Measurements from ENCODE around the gene SATB2. TPM values are rescaled to one million over a fixed set of nuclear protein-coding genes. Genes with fewer than 3 reads are reported as not detected.

The SATB2 gene
- total RNA-seq, 1 experiment from 2014 or later: 7.8 TPM

- H3K4me3 ChIP-seq: no peak overlapping the region
- 0 out of 2 replicates have a peak, but pooled peaks cover 3% of the 10 kb centered on the region for H3K27me3 ChIP-seq (ENCODE audit: insufficient read depth, low read depth)
- no peaks in the 10 kb centered on the region for H3K9me2 ChIP-seq (ENCODE audit: insufficient read depth)
- ChIA-PET CTCF (no interaction called here), POLR2A (ENCODE audit: unreplicated experiment) (no interaction called here)
- H4K20me1 ChIP-seq (ENCODE audit: insufficient read depth): no peaks in the 10 kb centered on the region
- no peak overlapping the region for H3K4me2 ChIP-seq
- H3K9me3 ChIP-seq (ENCODE audit: insufficient read depth, low read depth): no peaks in the 10 kb centered on the region
- H3K36me3 ChIP-seq (ENCODE audit: low read depth): no peaks in the 10 kb centered on the region
- H3K4me1 ChIP-seq (replicated peaks; ENCODE audit: insufficient read depth): no peaks in the 10 kb centered on the region
- H3K79me2 ChIP-seq (ENCODE audit: low read depth): no peaks in the 10 kb centered on the region
- no peak overlapping the region for H3K27ac ChIP-seq
- BruUV-seq (replicated peaks): no TSS peak
- H3F3A ChIP-seq (ENCODE audit: insufficient read depth, low read depth): no peaks in the 10 kb centered on the region
- intact Hi-C loops (cut with micrococcal nuclease; ENCODE audit: unreplicated experiment): no loop called here
- no peak overlapping the region for H2AFZ ChIP-seq
- no peak for DNase-seq
- no peak for TF ChIP-seq CTCF (conservative IDR thresholded peaks at IDR 0.05)
- no peak for TF ChIP-seq EZH2 (IDR thresholded peaks at IDR 0.05; ENCODE audit: low read depth)
These were observed 45.4 kb upstream of the SATB2 start for GRCh38 chr2:199503148-199503547.

GRCh38 chr2:199499005-199499404, 41.3 kb upstream of the SATB2 start:
- Histone ChIP-seq H2AFZ (no peak overlapping the region), H3F3A (ENCODE audit: insufficient read depth, low read depth) (no peaks in the 10 kb centered on the region), H3K79me2 (ENCODE audit: low read depth) (no peaks in the 10 kb centered on the region), H3K4me1 (replicated peaks; ENCODE audit: insufficient read depth) (no peaks in the 10 kb centered on the region), H4K20me1 (ENCODE audit: insufficient read depth) (no peaks in the 10 kb centered on the region), H3K9me3 (ENCODE audit: insufficient read depth, low read depth) (no peaks in the 10 kb centered on the region), H3K36me3 (ENCODE audit: low read depth) (no peaks in the 10 kb centered on the region), H3K4me3 (no peak overlapping the region), H3K27ac (no peak overlapping the region), H3K9me2 (ENCODE audit: insufficient read depth) (no peaks in the 10 kb centered on the region), H3K4me2 (no peak overlapping the region), H3K27me3 (ENCODE audit: insufficient read depth, low read depth) (0 out of 2 replicates have a peak, but pooled peaks cover 3% of the 10 kb centered on the region)
- no peak for DNase-seq
- ChIA-PET CTCF (no interaction called here), POLR2A (ENCODE audit: unreplicated experiment) (no interaction called here)
- BruUV-seq (replicated peaks): no TSS peak
- TF ChIP-seq EZH2 (IDR thresholded peaks at IDR 0.05; ENCODE audit: low read depth) (no peak), CTCF (conservative IDR thresholded peaks at IDR 0.05) (no peak)
- intact Hi-C loops (cut with micrococcal nuclease; ENCODE audit: unreplicated experiment): no loop called here

- no peaks in the 10 kb centered on the region for H3F3A ChIP-seq (ENCODE audit: insufficient read depth, low read depth)
- no peak overlapping the region for H3K4me3 ChIP-seq
- H3K36me3 ChIP-seq (ENCODE audit: low read depth): no peaks in the 10 kb centered on the region
- no peaks in the 10 kb centered on the region for H3K79me2 ChIP-seq (ENCODE audit: low read depth)
- CTCF ChIA-PET: no interaction called here
- H3K4me1 ChIP-seq (replicated peaks; ENCODE audit: insufficient read depth): no peaks in the 10 kb centered on the region
- no peaks in the 10 kb centered on the region for H3K27me3 ChIP-seq (ENCODE audit: insufficient read depth, low read depth)
- POLR2A ChIA-PET (ENCODE audit: unreplicated experiment): no interaction called here
- no peak for DNase-seq
- intact Hi-C loops (cut with micrococcal nuclease; ENCODE audit: unreplicated experiment): no loop called here
- H3K9me3 ChIP-seq (ENCODE audit: insufficient read depth, low read depth): no peaks in the 10 kb centered on the region
- no peaks in the 10 kb centered on the region for H3K9me2 ChIP-seq (ENCODE audit: insufficient read depth)
- H4K20me1 ChIP-seq (ENCODE audit: insufficient read depth): no peaks in the 10 kb centered on the region
- H3K4me2 ChIP-seq: no peak overlapping the region
- no peak overlapping the region for H3K27ac ChIP-seq
- BruUV-seq (replicated peaks): no TSS peak
- no peak for TF ChIP-seq EZH2 (IDR thresholded peaks at IDR 0.05; ENCODE audit: low read depth)
- no peak for TF ChIP-seq CTCF (conservative IDR thresholded peaks at IDR 0.05)
- no peak overlapping the region for H2AFZ ChIP-seq
These were observed 37.4 kb upstream of the SATB2 start for GRCh38 chr2:199495147-199495546.
